Measurements from ENCODE around the gene MYO1G.

DNA sequence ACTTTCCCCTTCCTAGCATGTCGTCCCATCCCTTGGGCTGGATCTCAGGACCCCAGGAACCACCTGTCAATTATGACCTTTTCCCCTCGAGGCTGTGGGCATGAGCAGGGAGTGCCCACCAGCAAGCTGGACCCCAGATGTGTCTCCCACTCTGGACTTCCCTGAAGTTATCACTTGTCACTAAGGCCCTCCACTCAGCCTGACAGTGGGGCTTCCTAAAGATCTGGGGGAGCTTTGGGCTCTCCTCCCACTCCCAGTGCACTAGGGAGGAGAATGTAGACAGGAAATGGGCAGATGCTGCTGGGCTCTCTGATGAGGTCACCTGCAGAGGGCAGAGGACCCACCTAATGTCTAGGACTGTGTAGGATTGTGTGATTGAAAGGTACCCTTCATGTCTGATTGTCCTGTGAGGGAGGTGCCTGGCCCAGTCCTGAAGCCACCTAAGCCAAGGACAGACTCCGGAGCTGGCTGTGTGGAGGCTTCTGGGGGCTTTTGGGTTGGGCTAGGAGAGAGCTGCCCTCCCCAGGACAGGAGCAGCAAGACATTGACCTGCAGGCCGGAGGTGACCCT is 18.7 kb downstream of the MYO1G start:
- TF ChIP-seq EZH2 (IDR thresholded peaks at IDR 0.05; ENCODE audit: borderline replicate concordance, low read length), result no peak
- TF ChIP-seq, protein P1, sequence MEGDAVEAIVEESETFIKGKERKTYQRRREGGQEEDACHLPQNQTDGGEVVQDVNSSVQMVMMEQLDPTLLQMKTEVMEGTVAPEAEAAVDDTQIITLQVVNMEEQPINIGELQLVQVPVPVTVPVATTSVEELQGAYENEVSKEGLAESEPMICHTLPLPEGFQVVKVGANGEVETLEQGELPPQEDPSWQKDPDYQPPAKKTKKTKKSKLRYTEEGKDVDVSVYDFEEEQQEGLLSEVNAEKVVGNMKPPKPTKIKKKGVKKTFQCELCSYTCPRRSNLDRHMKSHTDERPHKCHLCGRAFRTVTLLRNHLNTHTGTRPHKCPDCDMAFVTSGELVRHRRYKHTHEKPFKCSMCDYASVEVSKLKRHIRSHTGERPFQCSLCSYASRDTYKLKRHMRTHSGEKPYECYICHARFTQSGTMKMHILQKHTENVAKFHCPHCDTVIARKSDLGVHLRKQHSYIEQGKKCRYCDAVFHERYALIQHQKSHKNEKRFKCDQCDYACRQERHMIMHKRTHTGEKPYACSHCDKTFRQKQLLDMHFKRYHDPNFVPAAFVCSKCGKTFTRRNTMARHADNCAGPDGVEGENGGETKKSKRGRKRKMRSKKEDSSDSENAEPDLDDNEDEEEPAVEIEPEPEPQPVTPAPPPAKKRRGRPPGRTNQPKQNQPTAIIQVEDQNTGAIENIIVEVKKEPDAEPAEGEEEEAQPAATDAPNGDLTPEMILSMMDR (conservative IDR thresholded peaks at IDR 0.05 in 1 of 2, IDR thresholded peaks at IDR 0.05 in 1 of 2; ENCODE audit: extremely low read depth in 1 of 2, insufficient read depth in 1 of 2, low read depth in 1 of 2, low read length in 2 of 2), result no peak

Data from mammary epithelial cell (primary cell).